Measurements from ENCODE around the gene ZNF483. TPM values are rescaled to one million over a fixed set of nuclear protein-coding genes. Genes with fewer than 3 reads are reported as not detected.
A peak's percentile ranks its signal among the peaks of the same experiment; 100 is the strongest.

Gene ZNF483
- total and polyA plus RNA-seq, 2 donors from 2014 or later, result 0.43 to 14.5 TPM

DNA sequence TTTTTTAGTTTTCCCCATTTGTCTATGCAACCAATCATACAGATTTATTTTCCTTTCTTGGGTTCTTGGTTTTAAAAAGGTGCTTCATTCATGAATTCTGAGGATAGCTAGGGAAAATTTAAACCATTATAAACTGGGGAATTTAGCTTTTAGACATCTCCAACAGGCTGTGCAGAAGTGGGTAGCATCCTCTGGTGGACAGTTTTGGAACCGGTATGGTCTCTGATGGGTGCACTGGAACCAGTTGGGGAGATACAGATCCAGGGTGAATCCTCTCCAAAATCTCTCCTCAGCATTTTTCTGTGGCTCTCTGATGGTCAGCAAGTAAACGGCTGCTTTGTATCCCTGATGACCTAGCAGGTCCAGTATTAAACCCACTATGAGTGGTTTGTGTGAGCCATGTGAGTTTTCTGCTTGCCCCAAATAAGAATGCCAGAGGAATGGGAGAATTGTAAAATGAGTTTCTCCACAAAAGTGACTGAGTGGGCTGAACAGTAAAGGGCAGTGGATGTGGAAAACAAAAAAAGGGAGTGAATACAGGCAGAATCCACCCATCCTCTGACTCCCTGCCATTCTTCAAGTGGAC lies 97.0 kb downstream of the ZNF483 start:
- DNase-seq (peak in 1 of 5 donors; percentile 59), FAIRE-seq (no peak)
- TF ChIP-seq, protein P1, sequence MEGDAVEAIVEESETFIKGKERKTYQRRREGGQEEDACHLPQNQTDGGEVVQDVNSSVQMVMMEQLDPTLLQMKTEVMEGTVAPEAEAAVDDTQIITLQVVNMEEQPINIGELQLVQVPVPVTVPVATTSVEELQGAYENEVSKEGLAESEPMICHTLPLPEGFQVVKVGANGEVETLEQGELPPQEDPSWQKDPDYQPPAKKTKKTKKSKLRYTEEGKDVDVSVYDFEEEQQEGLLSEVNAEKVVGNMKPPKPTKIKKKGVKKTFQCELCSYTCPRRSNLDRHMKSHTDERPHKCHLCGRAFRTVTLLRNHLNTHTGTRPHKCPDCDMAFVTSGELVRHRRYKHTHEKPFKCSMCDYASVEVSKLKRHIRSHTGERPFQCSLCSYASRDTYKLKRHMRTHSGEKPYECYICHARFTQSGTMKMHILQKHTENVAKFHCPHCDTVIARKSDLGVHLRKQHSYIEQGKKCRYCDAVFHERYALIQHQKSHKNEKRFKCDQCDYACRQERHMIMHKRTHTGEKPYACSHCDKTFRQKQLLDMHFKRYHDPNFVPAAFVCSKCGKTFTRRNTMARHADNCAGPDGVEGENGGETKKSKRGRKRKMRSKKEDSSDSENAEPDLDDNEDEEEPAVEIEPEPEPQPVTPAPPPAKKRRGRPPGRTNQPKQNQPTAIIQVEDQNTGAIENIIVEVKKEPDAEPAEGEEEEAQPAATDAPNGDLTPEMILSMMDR (IDR thresholded peaks at IDR 0.05; ENCODE audit: borderline replicate concordance, extremely low read depth, insufficient read depth), result peak; percentile 71
- no peak overlapping the region for H3K27ac ChIP-seq (ENCODE audit: low read depth in 2 of 2, low read length in 2 of 2)
- H3K4me1 ChIP-seq (ENCODE audit: control insufficient read depth in 2 of 3, insufficient read depth in 2 of 3, low read depth in 1 of 3, low read length in 3 of 3), result peaks cover 0 to 5% (median 2%) of the 10 kb centered on the region in 3 donors
- H3K9ac ChIP-seq (ENCODE audit: low read length in 3 of 3), result no peak overlapping the region
- intact Hi-C loops (cut with DNase I), result no loop called here
- no peaks in the 10 kb centered on the region for H3K36me3 ChIP-seq (ENCODE audit: control insufficient read depth in 2 of 3, insufficient read depth in 3 of 3, low read length in 3 of 3)
- H3K9me3 ChIP-seq (ENCODE audit: control insufficient read depth in 2 of 3, insufficient read depth in 1 of 3, low read length in 3 of 3), result no peaks in the 10 kb centered on the region
- no peaks in the 10 kb centered on the region for H3K27me3 ChIP-seq (ENCODE audit: control insufficient read depth, insufficient read depth, low read length)
- H3K4me3 ChIP-seq (ENCODE audit: low read length in 3 of 3), result no peak overlapping the region

DNA sequence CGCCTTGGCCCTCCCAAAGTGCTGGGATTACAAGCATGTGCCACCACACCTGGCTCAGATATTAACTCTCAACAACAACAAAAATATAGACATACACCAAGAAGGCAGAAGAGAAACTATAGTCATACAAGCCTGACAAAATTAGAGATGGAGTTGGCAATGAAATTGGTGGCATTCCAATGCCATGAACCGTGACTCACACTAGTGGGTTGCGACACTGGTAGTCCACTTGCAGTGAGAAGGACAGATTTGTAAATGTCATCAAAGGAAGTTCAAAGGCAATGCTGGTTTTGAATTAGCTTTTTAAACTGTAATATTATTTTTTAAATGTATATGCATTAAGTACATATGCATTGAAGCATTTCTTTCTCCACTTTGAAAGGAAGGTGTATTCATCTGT lies 97.6 kb downstream of the ZNF483 start:
- H3K27ac ChIP-seq (ENCODE audit: low read depth in 2 of 2, low read length in 2 of 2), result no peak overlapping the region
- H3K4me3 ChIP-seq (ENCODE audit: low read length in 3 of 3), result no peak overlapping the region
- peaks cover 0 to 5% (median 2%) of the 10 kb centered on the region in 3 donors for H3K4me1 ChIP-seq (ENCODE audit: control insufficient read depth in 2 of 3, insufficient read depth in 2 of 3, low read depth in 1 of 3, low read length in 3 of 3)
- H3K27me3 ChIP-seq (ENCODE audit: control insufficient read depth, insufficient read depth, low read length), result no peaks in the 10 kb centered on the region
- H3K36me3 ChIP-seq (ENCODE audit: control insufficient read depth in 2 of 3, insufficient read depth in 3 of 3, low read length in 3 of 3), result no peaks in the 10 kb centered on the region
- intact Hi-C loops (cut with DNase I), result no loop called here
- H3K9ac ChIP-seq (ENCODE audit: low read length in 3 of 3), result no peak overlapping the region
- FAIRE-seq (peak; percentile 46), DNase-seq (peak in 1 of 5 donors; percentile 38)
- no peaks in the 10 kb centered on the region for H3K9me3 ChIP-seq (ENCODE audit: control insufficient read depth in 2 of 3, insufficient read depth in 1 of 3, low read length in 3 of 3)
- TF ChIP-seq, protein P1 (IDR thresholded peaks at IDR 0.05; ENCODE audit: borderline replicate concordance, extremely low read depth, insufficient read depth), result no peak

Other genes with a start within 250 kb of the ZNF483 start
- gene OR2K2, start 195.0 kb upstream of the ZNF483 start, total RNA-seq, result not detected
- not detected for gene OR2K2, start 195.0 kb upstream of the ZNF483 start, polyA plus RNA-seq (ENCODE audit: insufficient read depth, low read depth, low replicate concordance)
- 83.7 TPM for gene ECPAS, start 40.8 kb upstream of the ZNF483 start, total RNA-seq
- gene ECPAS, start 40.8 kb upstream of the ZNF483 start, polyA plus RNA-seq (ENCODE audit: insufficient read depth, low read depth, low replicate concordance), result 28.1 TPM
- gene PTGR1, start 74.5 kb downstream of the ZNF483 start, total RNA-seq, result 75.1 TPM
- gene PTGR1, start 74.5 kb downstream of the ZNF483 start, polyA plus RNA-seq (ENCODE audit: insufficient read depth, low read depth, low replicate concordance), result 285 TPM
- 8.2 TPM for gene DNAJC25, start 106.2 kb downstream of the ZNF483 start, total RNA-seq
- 13.1 TPM for gene DNAJC25, start 106.2 kb downstream of the ZNF483 start, polyA plus RNA-seq (ENCODE audit: insufficient read depth, low read depth, low replicate concordance)
- 41.2 TPM for gene GNG10, start 136.4 kb downstream of the ZNF483 start, total RNA-seq
- 44.8 TPM for gene GNG10, start 136.4 kb downstream of the ZNF483 start, polyA plus RNA-seq (ENCODE audit: insufficient read depth, low read depth, low replicate concordance)

All from kidney (tissue), 14 donors.